OCI-LY7 (cell line): Measurements from ENCODE around the gene SNX6.

Experiments used
- CTCF ChIP-seq: fragments of 200-600 bp; sonication (generic); conservative IDR thresholded peaks from 2 replicates; pipeline ENCODE4 v1.5.1; 2014; ENCODE audit warnings: mild to moderate bottlenecking, antibody characterized with exemption, low read length, moderate library complexity, mixed read lengths
- EZH2phosphoT487 ChIP-seq: fragments of 200-600 bp; sonication (generic); IDR thresholded peaks from 2 replicates; pipeline ENCODE4 v1.6.1; 2018; ENCODE audit warnings: low read depth, borderline replicate concordance, mild to moderate bottlenecking, mixed run types, antibody characterized with exemption, low read length, moderate library complexity, mixed read lengths

GRCh38 chr14:34623506-34623905, 6.4 kb downstream of the SNX6 start:
- TF ChIP-seq CTCF (no peak), EZH2phosphoT487 (no peak)
